Glutamatergic neuron (in vitro differentiated cells): ENCODE measurements around the gene PTTG1IP2. TPM values are rescaled to one million over a fixed set of nuclear protein-coding genes. Genes with fewer than 3 reads are reported as not detected.

ENCODE experiments used
- DNase-seq: peaks from one replicate; pipeline ENCODE4 v3.0.0; 2022
- H3K27ac Mint-ChIP-seq: one replicate; pipeline ENCODE4 v1.8.0; 2020; ENCODE audit warnings: mild to moderate bottlenecking, mixed read lengths, inconsistent platforms; ENCODE audit not compliant: unreplicated experiment
- H3K27me3 Mint-ChIP-seq: one replicate; pipeline ENCODE4 v1.8.0; 2020; ENCODE audit warnings: mild to moderate bottlenecking, moderate library complexity, mixed read lengths, inconsistent platforms; ENCODE audit not compliant: unreplicated experiment
- H3K36me3 Mint-ChIP-seq: one replicate; pipeline ENCODE4 v1.8.0; 2020; ENCODE audit warnings: mild to moderate bottlenecking, mixed read lengths, inconsistent platforms; ENCODE audit not compliant: unreplicated experiment
- H3K4me1 Mint-ChIP-seq: one replicate; pipeline ENCODE4 v1.8.0; 2020; ENCODE audit warnings: mild to moderate bottlenecking, low read depth, mixed read lengths, inconsistent platforms; ENCODE audit not compliant: unreplicated experiment
- H3K4me3 Mint-ChIP-seq: one replicate; pipeline ENCODE4 v1.8.0; 2020; ENCODE audit warnings: mild to moderate bottlenecking, mixed read lengths, inconsistent platforms; ENCODE audit not compliant: unreplicated experiment
- H3K9me3 Mint-ChIP-seq: one replicate; pipeline ENCODE4 v1.8.0; 2020; ENCODE audit warnings: mild to moderate bottlenecking, moderate library complexity, mixed read lengths, inconsistent platforms; ENCODE audit not compliant: unreplicated experiment
- CTCF ChIP-seq: fragments of 200-600 bp; sonication (generic); IDR thresholded peaks from one replicate; pipeline ENCODE4 v1.5.0; 2021; ENCODE audit not compliant: partially characterized antibody, unreplicated experiment
- total RNA-seq: library from RNA; stranded (reverse); fragmentation: NEBNext Ultra II Directional; extraction: Animal tissue kit (Norgen Biotek cat#: 25700); gene quantifications from one replicate; pipeline ENCODE4 v1.2.1, GENCODE V29; 2021; ENCODE audit not compliant: unreplicated experiment

PTTG1IP2 gene
- total RNA-seq, 1 donor from 2014 or later = not detected

GRCh38 chr7:90551036-90551435 is 81.6 kb downstream of the PTTG1IP2 start:
- H3K4me3 Mint-ChIP-seq = no peak overlapping the region
- peaks cover 1% of the 10 kb centered on the region for H3K9me3 Mint-ChIP-seq
- H3K36me3 Mint-ChIP-seq = no peaks in the 10 kb centered on the region
- no peak for DNase-seq
- H3K27ac Mint-ChIP-seq = no peak overlapping the region
- H3K4me1 Mint-ChIP-seq = peaks cover 4% of the 10 kb centered on the region
- no peak for TF ChIP-seq CTCF
- H3K27me3 Mint-ChIP-seq = no peaks in the 10 kb centered on the region

- no peak for TF ChIP-seq CTCF
- Mint-ChIP-seq H3K27ac (no peak overlapping the region), H3K4me1 (peaks cover 4% of the 10 kb centered on the region), H3K27me3 (no peaks in the 10 kb centered on the region), H3K36me3 (no peaks in the 10 kb centered on the region), H3K4me3 (no peak overlapping the region), H3K9me3 (no peaks in the 10 kb centered on the region)
- DNase-seq = no peak
Measured at GRCh38 chr7:90552521-90552920, 83.1 kb downstream of the PTTG1IP2 start.

- no peak for DNase-seq
- H3K27ac Mint-ChIP-seq = no peak overlapping the region
- H3K27me3 Mint-ChIP-seq = no peaks in the 10 kb centered on the region
- no peak overlapping the region for H3K4me3 Mint-ChIP-seq
- TF ChIP-seq CTCF = no peak
- H3K36me3 Mint-ChIP-seq = no peaks in the 10 kb centered on the region
- H3K9me3 Mint-ChIP-seq = no peaks in the 10 kb centered on the region
- no peaks in the 10 kb centered on the region for H3K4me1 Mint-ChIP-seq
Measured at GRCh38 chr7:90560730-90561129, 91.3 kb downstream of the PTTG1IP2 start.

Other genes starting within 250 kb of the PTTG1IP2 start
- 0.71 TPM for gene CFAP69, start 224.5 kb upstream of the PTTG1IP2 start, total RNA-seq
- gene FAM237B, start 148.3 kb upstream of the PTTG1IP2 start, total RNA-seq = not detected
- gene GTPBP10, start 122.9 kb upstream of the PTTG1IP2 start, total RNA-seq = 18.7 TPM
- gene CLDN12, start 66.2 kb upstream of the PTTG1IP2 start, total RNA-seq = 53.9 TPM
- gene CDK14, start 126.7 kb downstream of the PTTG1IP2 start, total RNA-seq = 96.5 TPM